WTC11 (cell line): ENCODE results near the gene DOP1A. TPM values are rescaled to one million over a fixed set of nuclear protein-coding genes. Genes with fewer than 3 reads are reported as not detected.

Source experiments
- ATAC-seq: fragments of 200-7000 bp; cut with Tn5 transposase; 2 replicates; pipeline ENCODE4 v1.10.0; 2021; ENCODE audit warnings: mild to moderate bottlenecking, moderate library complexity
- CTCF ChIA-PET: fragments of 300-600 bp; sonication (Branson Sonifier 250); formaldehyde crosslinking; loops from one replicate; lab custom pipeline; 2021; ENCODE audit warnings: antibody characterized with exemption; lab: Charles Lee
- POLR2A ChIA-PET: fragments of 350-600 bp; sonication (Branson Sonifier 250); formaldehyde crosslinking; loops from one replicate; lab custom pipeline; 2021; ENCODE audit warnings: antibody characterized with exemption; lab: Charles Lee
- DNase-seq: peaks from one replicate; pipeline ENCODE4 v3.0.0; 2021; ENCODE audit warnings: low spot score
- H3K27ac Mint-ChIP-seq: 2 replicates; pipeline ENCODE4 v1.8.0; 2021; ENCODE audit warnings: mixed read lengths
- H3K27me3 Mint-ChIP-seq: 2 replicates; pipeline ENCODE4 v1.8.0; 2021; ENCODE audit warnings: low read depth, mild to moderate bottlenecking, moderate library complexity, mixed read lengths
- H3K36me3 Mint-ChIP-seq: 2 replicates; pipeline ENCODE4 v1.8.0; 2021; ENCODE audit warnings: mixed read lengths
- H3K4me1 Mint-ChIP-seq: 2 replicates; pipeline ENCODE4 v1.8.0; 2022; ENCODE audit warnings: mixed read lengths
- H3K4me3 Mint-ChIP-seq: 2 replicates; pipeline ENCODE4 v1.8.0; 2021; ENCODE audit warnings: mild to moderate bottlenecking, moderate library complexity, mixed read lengths
- H3K9me3 Mint-ChIP-seq: 2 replicates; pipeline ENCODE4 v1.8.0; 2021; ENCODE audit warnings: mixed read lengths
- ATF1 ChIP-seq: sonication (generic); formaldehyde crosslinking; IDR thresholded peaks from 2 replicates; pipeline ENCODE4 v1.8.1; 2023; ENCODE audit warnings: mild to moderate bottlenecking, moderate library complexity, missing genetic modification reagents
- ATF2 ChIP-seq: sonication (generic); formaldehyde crosslinking; IDR thresholded peaks from 2 replicates; pipeline ENCODE4 v1.8.1; 2022; ENCODE audit warnings: low read depth, missing genetic modification reagents, borderline replicate concordance
- CDX4 ChIP-seq: fragments of 250-450 bp; sonication (Bioruptor Pico); IDR thresholded peaks from 2 replicates; pipeline ENCODE4 v1.9.0; 2021; ENCODE audit warnings: moderate library complexity, mild to moderate bottlenecking, inconsistent platforms, borderline replicate concordance
- CREM ChIP-seq: sonication (generic); formaldehyde crosslinking; IDR thresholded peaks from 2 replicates; pipeline ENCODE4 v1.8.1; 2022; ENCODE audit warnings: mild to moderate bottlenecking, missing genetic modification reagents, moderate library complexity
- CTCF ChIP-seq: fragments of 200-600 bp; IDR thresholded peaks from 2 replicates; pipeline ENCODE4 v1.8.0; 2022; ENCODE audit warnings: antibody characterized with exemption
- E2F4 ChIP-seq: sonication (generic); formaldehyde crosslinking; IDR thresholded peaks from 2 replicates; pipeline ENCODE4 v1.8.1; 2022; ENCODE audit warnings: low read depth, mild to moderate bottlenecking, moderate library complexity, missing genetic modification reagents, borderline replicate concordance
- E2F5 ChIP-seq: sonication (generic); formaldehyde crosslinking; IDR thresholded peaks from 2 replicates; pipeline ENCODE4 v1.8.1; 2022; ENCODE audit warnings: mild to moderate bottlenecking, moderate library complexity, missing genetic modification reagents
- GABPB1 ChIP-seq: sonication (generic); formaldehyde crosslinking; IDR thresholded peaks from 2 replicates; pipeline ENCODE4 v1.8.1; 2023; ENCODE audit warnings: mild to moderate bottlenecking, missing genetic modification reagents
- GTF2I ChIP-seq: fragments of 250-450 bp; sonication (Bioruptor Pico); conservative IDR thresholded peaks from 2 replicates; pipeline ENCODE4 v1.4.0; 2021; ENCODE audit warnings: mild to moderate bottlenecking
- PRRX2 ChIP-seq: fragments of 250-450 bp; sonication (Bioruptor Pico); IDR thresholded peaks from 2 replicates; pipeline ENCODE4 v1.8.0; 2021; ENCODE audit warnings: mild to moderate bottlenecking
- RELA ChIP-seq: sonication (generic); formaldehyde crosslinking; IDR thresholded peaks from 2 replicates; pipeline ENCODE4 v1.8.1; 2022; ENCODE audit warnings: missing genetic modification reagents, mild to moderate bottlenecking, borderline replicate concordance
- TCF7 ChIP-seq: sonication (generic); formaldehyde crosslinking; IDR thresholded peaks from 2 replicates; pipeline ENCODE4 v1.8.0; 2022; ENCODE audit warnings: mild to moderate bottlenecking, low read depth, missing genetic modification reagents, moderate library complexity
- TEAD1 ChIP-seq: sonication (generic); formaldehyde crosslinking; IDR thresholded peaks from 2 replicates; pipeline ENCODE4 v1.8.0; 2022; ENCODE audit warnings: mild to moderate bottlenecking, missing genetic modification reagents
- ZBTB21 ChIP-seq: sonication (generic); formaldehyde crosslinking; IDR thresholded peaks from 2 replicates; pipeline ENCODE4 v1.8.1; 2023; ENCODE audit warnings: mild to moderate bottlenecking, missing genetic modification reagents, borderline replicate concordance
- ZNF425 ChIP-seq: fragments of 250-450 bp; sonication (Bioruptor Pico); conservative IDR thresholded peaks from 2 replicates; pipeline ENCODE4 v1.9.0; 2021; ENCODE audit warnings: mild to moderate bottlenecking
- ZNF512 ChIP-seq: sonication (generic); formaldehyde crosslinking; IDR thresholded peaks from 2 replicates; pipeline ENCODE4 v1.8.1; 2022; ENCODE audit warnings: missing genetic modification reagents, borderline replicate concordance
- total RNA-seq: library from RNA; stranded (reverse); gene quantifications from 3 replicates; pipeline ENCODE4 v1.2.3, GENCODE V29; 2021

DOP1A gene
- total RNA-seq, 1 experiment from 2014 or later, result 16.9 TPM

GRCh38 chr6:83198486-83199172 is 131.2 kb downstream of the DOP1A start:
- H3K4me1 Mint-ChIP-seq, result peaks cover 13% of the 10 kb centered on the region
- no peaks in the 10 kb centered on the region for H3K27me3 Mint-ChIP-seq
- CTCF ChIA-PET, result interaction anchor here (1.7 to 2.5 kb wide), 2 partner anchors 17 to 338 kb away, joined by 4 to 7 read pairs; no protein-coding TSS in a partner anchor
- TF ChIP-seq ATF1 (CRISPR knock-in tag) (no peak), GABPB1 (CRISPR knock-in tag) (no peak), ZNF512 (CRISPR knock-in tag) (no peak), ZNF425 (no peak), TCF7 (CRISPR knock-in tag) (no peak), ATF2 (CRISPR knock-in tag) (no peak), CDX4 (CRISPR knock-in tag) (no peak), CTCF (no peak), TEAD1 (CRISPR knock-in tag) (no peak), GTF2I (no peak), CREM (no peak), ZBTB21 (no peak), RELA (CRISPR knock-in tag) (no peak), E2F5 (no peak), E2F4 (no peak), PRRX2 (CRISPR knock-in tag) (no peak)
- TF ChIP-seq, all 79 proteins: peak for 0
- Mint-ChIP-seq H3K36me3 (peaks cover 27% of the 10 kb centered on the region), H3K27ac (no peak overlapping the region), H3K4me3 (no peak overlapping the region), H3K9me3 (no peaks in the 10 kb centered on the region)
- DNase-seq (no peak), ATAC-seq (no peak)
- POLR2A ChIA-PET, result no interaction called here
